ENCODE results near the gene KTN1. TPM values are rescaled to one million over a fixed set of nuclear protein-coding genes. Genes with fewer than 3 reads are reported as not detected.

KTN1 gene
- total and polyA plus RNA-seq, 4 donors, result 57.1 to 152 (median 80.5) TPM

- Histone ChIP-seq H3K4me3 (no peak overlapping the region), H3K27ac (ENCODE audit: low read depth in 1 of 2, low read length in 1 of 2) (no peak overlapping the region), H3K4me1 (ENCODE audit: control insufficient read depth in 5 of 5, insufficient read depth in 5 of 5, low read length in 5 of 5) (no peaks in the 10 kb centered on the region), H3K27me3 (ENCODE audit: control insufficient read depth in 3 of 3, insufficient read depth in 3 of 3, low read length in 2 of 3) (no peaks in the 10 kb centered on the region), H3K9ac (ENCODE audit: insufficient read depth in 1 of 2, low read length in 2 of 2) (no peak overlapping the region), H3K9me3 (ENCODE audit: control insufficient read depth in 4 of 4, insufficient read depth in 3 of 4, low read length in 3 of 4) (no peaks in the 10 kb centered on the region), H3K36me3 (ENCODE audit: control insufficient read depth in 4 of 4, insufficient read depth in 4 of 4, low read length in 4 of 4) (no peaks in the 10 kb centered on the region)
- 90 to 93% methylated on average over 5 of the region's 5 CpGs for WGBS, 2 donors
- ATAC-seq (ENCODE audit: insufficient read depth, low FRiP score) (no peak), DNase-seq (no peak)
- TF ChIP-seq CTCF (IDR thresholded peaks at IDR 0.05; ENCODE audit: control extremely low read depth, extremely low read depth), result no peak
Observed at GRCh38 chr14:55697414-55697861, 117.4 kb downstream of the KTN1 start.

GRCh38 chr14:55698051-55698450 is 118.0 kb downstream of the KTN1 start:
- no peaks in the 10 kb centered on the region for H3K4me1 ChIP-seq (ENCODE audit: control insufficient read depth in 5 of 5, insufficient read depth in 5 of 5, low read length in 5 of 5)
- ATAC-seq (ENCODE audit: insufficient read depth, low FRiP score), result no peak
- DNase-seq, result no peak
- WGBS, 2 donors, result 79 to 88% methylated on average over 4 of the region's 4 CpGs
- H3K27me3 ChIP-seq (ENCODE audit: control insufficient read depth in 3 of 3, insufficient read depth in 3 of 3, low read length in 2 of 3), result no peaks in the 10 kb centered on the region
- no peak for TF ChIP-seq CTCF (IDR thresholded peaks at IDR 0.05; ENCODE audit: control extremely low read depth, extremely low read depth)
- H3K9ac ChIP-seq (ENCODE audit: insufficient read depth in 1 of 2, low read length in 2 of 2), result no peak overlapping the region
- H3K4me3 ChIP-seq, result no peak overlapping the region
- H3K36me3 ChIP-seq (ENCODE audit: control insufficient read depth in 4 of 4, insufficient read depth in 4 of 4, low read length in 4 of 4), result no peaks in the 10 kb centered on the region
- H3K27ac ChIP-seq (ENCODE audit: low read depth in 1 of 2, low read length in 1 of 2), result no peak overlapping the region
- H3K9me3 ChIP-seq (ENCODE audit: control insufficient read depth in 4 of 4, insufficient read depth in 3 of 4, low read length in 3 of 4), result no peaks in the 10 kb centered on the region

GRCh38 chr14:55699131-55700057 is 119.4 kb downstream of the KTN1 start:
- WGBS, 2 donors, result 82 to 90% methylated on average over 7 of the region's 7 CpGs
- no peaks in the 10 kb centered on the region for H3K27me3 ChIP-seq (ENCODE audit: control insufficient read depth in 3 of 3, insufficient read depth in 3 of 3, low read length in 2 of 3)
- TF ChIP-seq CTCF (IDR thresholded peaks at IDR 0.05; ENCODE audit: control extremely low read depth, extremely low read depth), result no peak
- no peaks in the 10 kb centered on the region for H3K36me3 ChIP-seq (ENCODE audit: control insufficient read depth in 4 of 4, insufficient read depth in 4 of 4, low read length in 4 of 4)
- ATAC-seq (ENCODE audit: insufficient read depth, low FRiP score) (no peak), DNase-seq (no peak)
- H3K4me1 ChIP-seq (ENCODE audit: control insufficient read depth in 5 of 5, insufficient read depth in 5 of 5, low read length in 5 of 5), result no peaks in the 10 kb centered on the region
- H3K9me3 ChIP-seq (ENCODE audit: control insufficient read depth in 4 of 4, insufficient read depth in 3 of 4, low read length in 3 of 4), result no peaks in the 10 kb centered on the region
- H3K4me3 ChIP-seq, result no peak overlapping the region
- H3K9ac ChIP-seq (ENCODE audit: insufficient read depth in 1 of 2, low read length in 2 of 2), result no peak overlapping the region
- H3K27ac ChIP-seq (ENCODE audit: low read depth in 1 of 2, low read length in 1 of 2), result no peak overlapping the region
